Heart left ventricle (tissue), 13 donors: ENCODE results near the gene NPL.

Source experiments
- POLR2A ChIP-seq, 2 donors: fragments of 450-650 bp; IDR thresholded peaks; one replicate each; pipeline ENCODE4 v1.6.1; 2017; ENCODE audit warnings: antibody characterized with exemption in 2 of 2, mild to moderate bottlenecking in 2 of 2, moderate library complexity in 2 of 2
- TF ChIP-seq, protein P1 (sequence below), 12 donors: fragments of 200-600 bp; sonication (generic) in 4 of 12; IDR thresholded peaks; one replicate each; pipeline versions ENCODE4 v1.5.0 to v1.8.0; 2018 to 2022; ENCODE audit warnings: antibody characterized with exemption in 12 of 12, mild to moderate bottlenecking in 5 of 12
- donor health status: ischemic (EF 13 %, LVEDD 7.1; RV severe dilation, severe dysfunction).
- donor health status: DM: no; HTN: yes; CAD: no.
- donor health status: DM: no; HTN: no; CAD: no.
- donor health status: ischemic (EF 25% LVEDD 6.9; RV normal size, moderate dysfunction).
- donor health status: ischemic (EF 25% LVEDD 5.7; RV mildly dilated, moderate dysfunction).
- donor health status: ischemic (EF 35%, LVEDD 5.7; RV mildly dilated, moderate dysfunction).
- donor health status: nonischemic (EF 11% LVEDD 7.7; RV severe dilation, severe dysfunction).
- donor health status: DM: yes; HTN: yes; CAD: no.
- donor health status: PGD.
- donor health status: ischemic (EF 29% LVEDD 5.4; RV normal size, mild dysfunction).
- donor health status: nonischemic (EF 23%, LVEDD 6.1; RV moderate dilation, normal function).

DNA sequence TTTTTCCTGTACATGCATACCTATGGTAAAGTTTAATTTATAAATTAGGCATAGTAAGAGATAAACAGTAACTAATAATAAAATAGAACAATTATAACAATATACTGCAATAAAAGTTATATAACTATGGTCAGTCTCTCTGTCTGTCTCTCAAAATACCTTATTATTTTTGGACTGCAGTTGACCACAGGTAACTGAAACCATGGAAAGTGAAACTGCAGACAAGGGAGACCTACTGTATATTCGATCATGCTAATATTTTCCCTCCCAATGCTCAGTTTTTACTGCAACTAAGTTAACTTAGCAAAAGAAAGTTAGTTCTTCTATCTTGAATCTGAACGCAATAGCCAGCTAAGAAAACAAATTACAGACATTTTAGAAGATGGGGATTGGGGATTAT, 37.3 kb downstream of the NPL start:
- TF ChIP-seq, protein P1, sequence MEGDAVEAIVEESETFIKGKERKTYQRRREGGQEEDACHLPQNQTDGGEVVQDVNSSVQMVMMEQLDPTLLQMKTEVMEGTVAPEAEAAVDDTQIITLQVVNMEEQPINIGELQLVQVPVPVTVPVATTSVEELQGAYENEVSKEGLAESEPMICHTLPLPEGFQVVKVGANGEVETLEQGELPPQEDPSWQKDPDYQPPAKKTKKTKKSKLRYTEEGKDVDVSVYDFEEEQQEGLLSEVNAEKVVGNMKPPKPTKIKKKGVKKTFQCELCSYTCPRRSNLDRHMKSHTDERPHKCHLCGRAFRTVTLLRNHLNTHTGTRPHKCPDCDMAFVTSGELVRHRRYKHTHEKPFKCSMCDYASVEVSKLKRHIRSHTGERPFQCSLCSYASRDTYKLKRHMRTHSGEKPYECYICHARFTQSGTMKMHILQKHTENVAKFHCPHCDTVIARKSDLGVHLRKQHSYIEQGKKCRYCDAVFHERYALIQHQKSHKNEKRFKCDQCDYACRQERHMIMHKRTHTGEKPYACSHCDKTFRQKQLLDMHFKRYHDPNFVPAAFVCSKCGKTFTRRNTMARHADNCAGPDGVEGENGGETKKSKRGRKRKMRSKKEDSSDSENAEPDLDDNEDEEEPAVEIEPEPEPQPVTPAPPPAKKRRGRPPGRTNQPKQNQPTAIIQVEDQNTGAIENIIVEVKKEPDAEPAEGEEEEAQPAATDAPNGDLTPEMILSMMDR (IDR thresholded peaks at IDR 0.05), result no peak
- no peak for TF ChIP-seq POLR2A (IDR thresholded peaks at IDR 0.05)
